Dermis microvascular lymphatic vessel endothelial cell (primary cell): ENCODE results near the gene CLIC6. TPM values are rescaled to one million over a fixed set of nuclear protein-coding genes. Genes with fewer than 3 reads are reported as not detected.
A peak's percentile ranks its signal among the peaks of the same experiment; 100 is the strongest.
"Not testable (repeated sequence)": the region's sequence is repeated elsewhere in the genome, so short reads cannot be mapped to it uniquely, and the experiment has no call there.

Source experiments
- DNase-seq, 2 donors: peaks; one replicate each; pipeline versions ENCODE4 v3.0.0 to v3.0.0-alpha.2; 2010; ENCODE audit warnings: low read depth in 2 of 2
- total RNA-seq: library from RNA; depleted of rRNA; stranded (reverse); fragments of >200 nt; gene quantifications from 2 replicates; pipeline ENCODE4 v1.2.1, GENCODE V29; 2014

The CLIC6 gene
- total RNA-seq, 1 donor from 2014 or later = not detected

- DNase-seq = no peak
These were observed 17.2 kb upstream of the CLIC6 start for GRCh38 chr21:34651642-34652041.

GRCh38 chr21:34653522-34653921 lies 15.3 kb upstream of the CLIC6 start:
- DNase-seq = no peak

- no peak for DNase-seq
These were observed 6.9 kb upstream of the CLIC6 start for GRCh38 chr21:34661848-34662247.

- DNase-seq = no peak
These were observed 1.0 kb upstream of the CLIC6 start for GRCh38 chr21:34667761-34668160.

- no peak for DNase-seq
These were observed 520 bp downstream of the CLIC6 start for GRCh38 chr21:34669149-34669879.

GRCh38 chr21:34669880-34670219 lies 1.1 kb downstream of the CLIC6 start:
- DNase-seq = not testable (repeated sequence)

GRCh38 chr21:34670220-34670961 lies 1.6 kb downstream of the CLIC6 start:
- DNase-seq = no peak

- DNase-seq = no peak
These were observed 2.2 kb downstream of the CLIC6 start for GRCh38 chr21:34670962-34671348.

- DNase-seq = no peak
These were observed 2.7 kb downstream of the CLIC6 start for GRCh38 chr21:34671462-34671861.

- no peak for DNase-seq
These were observed 3.1 kb downstream of the CLIC6 start for GRCh38 chr21:34671891-34672290.

GRCh38 chr21:34673006-34673405 lies 4.2 kb downstream of the CLIC6 start:
- no peak for DNase-seq

GRCh38 chr21:34674468-34674867 lies 5.7 kb downstream of the CLIC6 start:
- no peak for DNase-seq

- DNase-seq = no peak
These were observed 7.1 kb downstream of the CLIC6 start for GRCh38 chr21:34675871-34676270.

GRCh38 chr21:34679051-34679450 lies 10.3 kb downstream of the CLIC6 start:
- no peak for DNase-seq

- no peak for DNase-seq
These were observed 15.5 kb downstream of the CLIC6 start for GRCh38 chr21:34684174-34684876.

GRCh38 chr21:34687065-34687464 lies 18.3 kb downstream of the CLIC6 start:
- no peak for DNase-seq

- DNase-seq = no peak
These were observed 19.0 kb downstream of the CLIC6 start for GRCh38 chr21:34687745-34688144.

- DNase-seq = peak in 1 of 2 donors; percentile 7
These were observed 19.4 kb downstream of the CLIC6 start for GRCh38 chr21:34688145-34688544.

- DNase-seq = no peak
These were observed 19.9 kb downstream of the CLIC6 start for GRCh38 chr21:34688715-34689114.

GRCh38 chr21:34690041-34690792 lies 21.4 kb downstream of the CLIC6 start:
- no peak for DNase-seq

- no peak for DNase-seq
These were observed 22.0 kb downstream of the CLIC6 start for GRCh38 chr21:34690793-34691175.
